HepG2 (cell line): ENCODE measurements around the gene WEE1. TPM values are rescaled to one million over a fixed set of nuclear protein-coding genes. Genes with fewer than 3 reads are reported as not detected.

Experiments used
- ARID2 ChIP-seq: sonication (generic); formaldehyde crosslinking; IDR thresholded peaks from 2 replicates; pipeline ENCODE4 v1.8.1; 2022; ENCODE audit warnings: mild to moderate bottlenecking, missing genetic modification reagents, borderline replicate concordance
- CBFB ChIP-seq: sonication (generic); formaldehyde crosslinking; IDR thresholded peaks from 2 replicates; pipeline ENCODE4 v1.4.0; 2020; ENCODE audit warnings: missing genetic modification reagents
- MIER3 ChIP-seq: IDR thresholded peaks from 2 replicates; pipeline ENCODE4 v1.6.1; 2016; ENCODE audit warnings: missing compliant biosample characterization, borderline replicate concordance
- NR3C1 ChIP-seq: sonication (generic); formaldehyde crosslinking; IDR thresholded peaks from 2 replicates; pipeline ENCODE4 v1.4.0; 2020; ENCODE audit warnings: missing genetic modification reagents
- REL ChIP-seq: sonication (generic); formaldehyde crosslinking; conservative IDR thresholded peaks from 2 replicates; pipeline ENCODE4 v1.8.0; 2022; ENCODE audit warnings: mild to moderate bottlenecking, missing genetic modification reagents, moderate library complexity
- SMC3 ChIP-seq: IDR thresholded peaks from 2 replicates; pipeline ENCODE4 v1.6.1; 2011; ENCODE audit warnings: low read length, improper control_type of control experiment
- SRSF1 ChIP-seq: fragments of 200-400 bp; formaldehyde crosslinking; optimal IDR thresholded peaks from 2 replicates; pipeline ENCODE3; 2017; ENCODE audit warnings: mild to moderate bottlenecking, low read depth, low read length, moderate library complexity
- ZFX ChIP-seq: sonication (generic); formaldehyde crosslinking; IDR thresholded peaks from 2 replicates; pipeline ENCODE4 v1.4.0; 2020; ENCODE audit warnings: mild to moderate bottlenecking, low read depth, missing genetic modification reagents, moderate library complexity
- ZNF207 ChIP-seq: fragments of 450-650 bp; IDR thresholded peaks from 2 replicates; pipeline ENCODE4 v1.6.1; 2016; ENCODE audit warnings: antibody characterized with exemption, borderline replicate concordance
- ZNF605 ChIP-seq: sonication (generic); formaldehyde crosslinking; IDR thresholded peaks from 2 replicates; pipeline ENCODE4 v1.8.0; 2022; ENCODE audit warnings: mild to moderate bottlenecking, missing genetic modification reagents
- ZNF747 ChIP-seq: sonication (generic); formaldehyde crosslinking; IDR thresholded peaks from 2 replicates; pipeline ENCODE4 v1.8.1; 2023; ENCODE audit warnings: missing genetic modification reagents, mild to moderate bottlenecking, borderline replicate concordance
- polyA plus RNA-seq, 8 experiments: library from polyadenylated mRNA; depleted of rRNA in 3 of 8; stranded (reverse) in 7 of 8; unstranded in 1 of 8; fragments of >200 nt; fragmentation: Illumina TruSeq in 4 of 8; extraction: Trizol in 4 of 8; gene quantifications; 2 replicates each; pipeline versions ENCODE4 v1.2.1 to v1.2.3, GENCODE V29; 2011 to 2016; ENCODE audit warnings: low read depth in 4 of 8, missing spikeins in 1 of 8, mixed read lengths in 1 of 8; ENCODE audit not compliant: insufficient read depth in 1 of 8
- total RNA-seq, 5 experiments: library from RNA; depleted of rRNA; stranded (reverse); fragments of >200 nt; fragmentation: Illumina TruSeq; extraction: Trizol; gene quantifications; 2 replicates each; pipeline ENCODE4 v1.2.3, GENCODE V29; 2016; ENCODE audit warnings: low read depth in 1 of 5
- TF ChIP-seq, protein P1 (sequence below): sonication (generic); formaldehyde crosslinking; IDR thresholded peaks from 2 replicates; pipeline ENCODE4 v1.4.0; 2020; ENCODE audit warnings: missing genetic modification reagents, borderline replicate concordance
- TF ChIP-seq, protein P2 (sequence below): sonication (generic); formaldehyde crosslinking; IDR thresholded peaks from 2 replicates; pipeline ENCODE4 v1.8.0; 2022; ENCODE audit warnings: mild to moderate bottlenecking, missing genetic modification reagents, moderate library complexity
- TF ChIP-seq, protein P3 (sequence below): sonication (generic); formaldehyde crosslinking; IDR thresholded peaks from 2 replicates; pipeline ENCODE4 v1.8.1; 2023; ENCODE audit warnings: mild to moderate bottlenecking, inconsistent platforms, moderate library complexity, missing genetic modification reagents, borderline replicate concordance
- TF ChIP-seq, protein P4 (sequence below): sonication (generic); formaldehyde crosslinking; IDR thresholded peaks from 2 replicates; pipeline ENCODE4 v1.8.1; 2023; ENCODE audit warnings: missing genetic modification reagents, mild to moderate bottlenecking, borderline replicate concordance
- TF ChIP-seq, protein P5 (sequence below), 2 experiments: sonication (generic) in 1 of 2; formaldehyde crosslinking in 1 of 2; IDR thresholded peaks; 2 replicates each; pipeline versions ENCODE4 v1.4.0 to v1.6.1; 2018 to 2020; ENCODE audit warnings: missing genetic modification reagents in 2 of 2, borderline replicate concordance in 1 of 2, low read depth in 1 of 2, mild to moderate bottlenecking in 1 of 2, missing biosample characterization in 1 of 2
- TF ChIP-seq, protein P6 (sequence below): sonication (generic); formaldehyde crosslinking; IDR thresholded peaks from 2 replicates; pipeline ENCODE4 v1.5.1; 2020; ENCODE audit warnings: mild to moderate bottlenecking, missing genetic modification reagents, moderate library complexity

Gene WEE1
- total and polyA plus RNA-seq, 2 of the 13 experiments (the other 11 are each of a cell fraction or from before 2014, with no cell fraction given) = 31.4 to 63.7 TPM

DNA sequence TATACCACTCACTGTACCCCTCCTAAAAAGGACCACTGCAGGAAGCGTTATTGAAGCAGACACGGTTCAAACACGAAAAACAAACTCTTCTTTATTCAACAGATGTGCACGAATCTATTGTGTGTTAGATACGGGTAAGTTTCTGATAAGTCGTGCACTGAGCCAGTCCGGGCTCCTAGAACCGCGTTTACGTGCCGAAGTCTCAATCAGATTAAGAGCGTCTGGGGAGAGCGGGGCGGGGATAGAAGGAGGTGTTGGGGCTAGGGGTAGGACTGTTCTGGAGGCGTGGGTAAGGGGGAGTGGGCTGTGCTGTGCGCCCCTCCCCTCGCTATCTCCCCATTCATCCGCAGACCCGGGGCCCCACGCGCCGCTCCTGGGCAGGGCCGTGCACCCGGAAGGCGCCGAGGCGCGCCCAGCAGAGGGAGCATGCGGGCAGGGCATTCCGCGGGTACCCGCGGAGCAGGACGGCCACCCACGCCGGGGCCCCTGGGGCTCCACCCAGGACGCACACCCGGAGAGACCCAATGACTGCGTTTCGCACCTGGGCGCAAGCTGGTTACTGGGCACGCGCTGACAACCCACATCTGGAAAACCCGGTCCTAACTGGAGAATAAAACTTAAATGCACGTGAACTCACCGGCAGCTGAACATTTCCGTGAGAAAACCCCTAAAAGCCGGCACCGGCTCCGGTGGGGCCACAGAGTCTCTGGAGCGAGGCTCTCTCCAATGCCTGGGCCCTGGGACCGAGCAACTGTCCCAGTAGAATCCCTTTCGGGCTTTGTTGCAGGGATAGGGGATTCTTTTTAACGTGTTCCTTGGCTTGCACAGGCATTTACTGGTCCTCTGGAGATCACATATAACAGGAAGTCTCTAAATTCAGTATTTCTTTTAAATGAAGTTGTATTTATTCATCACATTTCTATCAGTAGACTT, 40.6 kb downstream of the WEE1 start (continued):
- TF ChIP-seq ZNF207 = no peak
- TF ChIP-seq, protein P1, sequence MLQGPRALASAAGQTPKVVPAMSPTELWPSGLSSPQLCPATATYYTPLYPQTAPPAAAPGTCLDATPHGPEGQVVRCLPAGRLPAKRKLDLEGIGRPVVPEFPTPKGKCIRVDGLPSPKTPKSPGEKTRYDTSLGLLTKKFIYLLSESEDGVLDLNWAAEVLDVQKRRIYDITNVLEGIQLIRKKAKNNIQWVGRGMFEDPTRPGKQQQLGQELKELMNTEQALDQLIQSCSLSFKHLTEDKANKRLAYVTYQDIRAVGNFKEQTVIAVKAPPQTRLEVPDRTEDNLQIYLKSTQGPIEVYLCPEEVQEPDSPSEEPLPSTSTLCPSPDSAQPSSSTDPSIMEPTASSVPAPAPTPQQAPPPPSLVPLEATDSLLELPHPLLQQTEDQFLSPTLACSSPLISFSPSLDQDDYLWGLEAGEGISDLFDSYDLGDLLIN = no peak
- TF ChIP-seq ARID2 (CRISPR knock-in tag) = peak; percentile 58; the same call in 1 of the 2 replicates
- 0 out of 2 replicates have a peak, but pooled peaks have one; percentile 49 for TF ChIP-seq MIER3 (CRISPR knock-in tag)
- no peak for TF ChIP-seq NR3C1
- TF ChIP-seq, protein P2, sequence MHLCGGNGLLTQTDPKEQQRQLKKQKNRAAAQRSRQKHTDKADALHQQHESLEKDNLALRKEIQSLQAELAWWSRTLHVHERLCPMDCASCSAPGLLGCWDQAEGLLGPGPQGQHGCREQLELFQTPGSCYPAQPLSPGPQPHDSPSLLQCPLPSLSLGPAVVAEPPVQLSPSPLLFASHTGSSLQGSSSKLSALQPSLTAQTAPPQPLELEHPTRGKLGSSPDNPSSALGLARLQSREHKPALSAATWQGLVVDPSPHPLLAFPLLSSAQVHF = 0 out of 2 replicates have a peak, but pooled peaks have one; percentile 35
- 0 out of 2 replicates have a peak, but pooled peaks have one; percentile 13 for TF ChIP-seq ZNF747 (CRISPR knock-in tag)
- TF ChIP-seq, protein P3, sequence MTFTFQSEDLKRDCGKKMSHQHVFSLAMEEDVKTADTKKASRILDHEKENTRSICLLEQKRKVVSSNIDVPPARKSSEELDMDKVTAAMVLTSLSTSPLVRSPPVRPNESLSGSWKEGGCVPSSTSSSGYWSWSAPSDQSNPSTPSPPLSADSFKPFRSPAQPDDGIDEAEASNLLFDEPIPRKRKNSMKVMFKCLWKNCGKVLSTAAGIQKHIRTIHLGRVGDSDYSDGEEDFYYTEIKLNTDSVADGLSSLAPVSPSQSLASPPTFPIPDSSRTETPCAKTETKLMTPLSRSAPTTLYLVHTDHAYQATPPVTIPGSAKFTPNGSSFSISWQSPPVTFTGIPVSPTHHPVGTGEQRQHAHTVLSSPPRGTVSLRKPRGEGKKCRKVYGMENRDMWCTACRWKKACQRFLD = 0 out of 2 replicates have a peak, but pooled peaks have one; percentile 7
- peak; percentile 40; the same call in 1 of the 2 replicates for TF ChIP-seq SMC3
- peak; percentile 82; the same call in 1 of the 2 replicates for TF ChIP-seq CBFB (CRISPR knock-in tag)
- peak; percentile 57; the same call in 1 of the 2 replicates for TF ChIP-seq ZNF605 (CRISPR knock-in tag)
- TF ChIP-seq ZFX (CRISPR knock-in tag) = peak; percentile 72; the same call in 1 of the 2 replicates
- TF ChIP-seq, protein P4, sequence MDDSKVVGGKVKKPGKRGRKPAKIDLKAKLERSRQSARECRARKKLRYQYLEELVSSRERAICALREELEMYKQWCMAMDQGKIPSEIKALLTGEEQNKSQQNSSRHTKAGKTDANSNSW = no peak
- TF ChIP-seq, protein P5, sequence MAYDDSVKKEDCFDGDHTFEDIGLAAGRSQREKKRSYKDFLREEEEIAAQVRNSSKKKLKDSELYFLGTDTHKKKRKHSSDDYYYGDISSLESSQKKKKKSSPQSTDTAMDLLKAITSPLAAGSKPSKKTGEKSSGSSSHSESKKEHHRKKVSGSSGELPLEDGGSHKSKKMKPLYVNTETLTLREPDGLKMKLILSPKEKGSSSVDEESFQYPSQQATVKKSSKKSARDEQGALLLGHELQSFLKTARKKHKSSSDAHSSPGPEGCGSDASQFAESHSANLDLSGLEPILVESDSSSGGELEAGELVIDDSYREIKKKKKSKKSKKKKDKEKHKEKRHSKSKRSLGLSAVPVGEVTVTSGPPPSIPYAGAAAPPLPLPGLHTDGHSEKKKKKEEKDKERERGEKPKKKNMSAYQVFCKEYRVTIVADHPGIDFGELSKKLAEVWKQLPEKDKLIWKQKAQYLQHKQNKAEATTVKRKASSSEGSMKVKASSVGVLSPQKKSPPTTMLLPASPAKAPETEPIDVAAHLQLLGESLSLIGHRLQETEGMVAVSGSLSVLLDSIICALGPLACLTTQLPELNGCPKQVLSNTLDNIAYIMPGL (CRISPR knock-in tag; IDR thresholded peaks at IDR 0.05; ENCODE audit: borderline replicate concordance in 1 of 2, low read depth in 1 of 2) = peak; percentile 89 to 90
- TF ChIP-seq, protein P6, sequence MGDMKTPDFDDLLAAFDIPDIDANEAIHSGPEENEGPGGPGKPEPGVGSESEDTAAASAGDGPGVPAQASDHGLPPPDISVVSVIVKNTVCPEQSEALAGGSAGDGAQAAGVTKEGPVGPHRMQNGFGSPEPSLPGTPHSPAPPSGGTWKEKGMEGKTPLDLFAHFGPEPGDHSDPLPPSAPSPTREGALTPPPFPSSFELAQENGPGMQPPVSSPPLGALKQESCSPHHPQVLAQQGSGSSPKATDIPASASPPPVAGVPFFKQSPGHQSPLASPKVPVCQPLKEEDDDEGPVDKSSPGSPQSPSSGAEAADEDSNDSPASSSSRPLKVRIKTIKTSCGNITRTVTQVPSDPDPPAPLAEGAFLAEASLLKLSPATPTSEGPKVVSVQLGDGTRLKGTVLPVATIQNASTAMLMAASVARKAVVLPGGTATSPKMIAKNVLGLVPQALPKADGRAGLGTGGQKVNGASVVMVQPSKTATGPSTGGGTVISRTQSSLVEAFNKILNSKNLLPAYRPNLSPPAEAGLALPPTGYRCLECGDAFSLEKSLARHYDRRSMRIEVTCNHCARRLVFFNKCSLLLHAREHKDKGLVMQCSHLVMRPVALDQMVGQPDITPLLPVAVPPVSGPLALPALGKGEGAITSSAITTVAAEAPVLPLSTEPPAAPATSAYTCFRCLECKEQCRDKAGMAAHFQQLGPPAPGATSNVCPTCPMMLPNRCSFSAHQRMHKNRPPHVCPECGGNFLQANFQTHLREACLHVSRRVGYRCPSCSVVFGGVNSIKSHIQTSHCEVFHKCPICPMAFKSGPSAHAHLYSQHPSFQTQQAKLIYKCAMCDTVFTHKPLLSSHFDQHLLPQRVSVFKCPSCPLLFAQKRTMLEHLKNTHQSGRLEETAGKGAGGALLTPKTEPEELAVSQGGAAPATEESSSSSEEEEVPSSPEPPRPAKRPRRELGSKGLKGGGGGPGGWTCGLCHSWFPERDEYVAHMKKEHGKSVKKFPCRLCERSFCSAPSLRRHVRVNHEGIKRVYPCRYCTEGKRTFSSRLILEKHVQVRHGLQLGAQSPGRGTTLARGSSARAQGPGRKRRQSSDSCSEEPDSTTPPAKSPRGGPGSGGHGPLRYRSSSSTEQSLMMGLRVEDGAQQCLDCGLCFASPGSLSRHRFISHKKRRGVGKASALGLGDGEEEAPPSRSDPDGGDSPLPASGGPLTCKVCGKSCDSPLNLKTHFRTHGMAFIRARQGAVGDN (CRISPR knock-in tag) = peak; percentile 90
- TF ChIP-seq REL (CRISPR knock-in tag) = 0 out of 2 replicates have a peak, but pooled peaks have one; percentile 42
- TF ChIP-seq SRSF1 = no peak
